NCI-H748 (cell line): ENCODE data around the gene APOC3.
A peak's percentile ranks its signal among the peaks of the same experiment; 100 is the strongest.

Experiments used
- DNase-seq: peaks from one replicate; lab custom pipeline; 2025; ENCODE audit not compliant: unreplicated experiment; lab: John Stamatoyannopoulos, UW

APOC3 gene

GRCh38 chr11:116869610-116870009 is 39.9 kb downstream of the APOC3 start:
- DNase-seq, result no peak

- no peak for DNase-seq
Measured at GRCh38 chr11:116870054-116870453, 40.3 kb downstream of the APOC3 start.

GRCh38 chr11:116871248-116871647 is 41.5 kb downstream of the APOC3 start:
- DNase-seq, result no peak

GRCh38 chr11:116873381-116873780 is 43.7 kb downstream of the APOC3 start:
- DNase-seq, result no peak

GRCh38 chr11:116874251-116874650 is 44.5 kb downstream of the APOC3 start:
- DNase-seq, result no peak

- DNase-seq, result no peak
Measured at GRCh38 chr11:116875194-116875593, 45.5 kb downstream of the APOC3 start.

GRCh38 chr11:116876656-116877055 is 46.9 kb downstream of the APOC3 start:
- DNase-seq, result no peak

GRCh38 chr11:116879800-116880625 is 50.3 kb downstream of the APOC3 start:
- peak; percentile 44 for DNase-seq

- no peak for DNase-seq
Measured at GRCh38 chr11:116881143-116881542, 51.4 kb downstream of the APOC3 start.

GRCh38 chr11:116882386-116882785 is 52.7 kb downstream of the APOC3 start:
- no peak for DNase-seq
